SK-N-SH treated with all-trans-retinoic acid at 6 μM for 48 hours (cell line): ENCODE measurements around the gene MMP12.

Experiments used
- ARNTL ChIP-seq: fragments of 450-650 bp; formaldehyde crosslinking; IDR thresholded peaks from 2 replicates; pipeline ENCODE4 v1.5.0; 2020; ENCODE audit warnings: low read depth, mild to moderate bottlenecking, moderate library complexity, borderline replicate concordance
- CREB5 ChIP-seq: fragments of 250-450 bp; sonication (Bioruptor Pico); IDR thresholded peaks from 2 replicates; pipeline ENCODE4 v1.5.1; 2020; ENCODE audit warnings: low read depth, mild to moderate bottlenecking, moderate library complexity
- ESRRG ChIP-seq: fragments of 250-450 bp; sonication (Bioruptor Pico); IDR thresholded peaks from 2 replicates; pipeline ENCODE4 v1.6.1; 2021; ENCODE audit warnings: mild to moderate bottlenecking
- PATZ1 ChIP-seq: fragments of 250-450 bp; sonication (Bioruptor Pico); IDR thresholded peaks from 2 replicates; pipeline ENCODE4 v1.8.0; 2020; ENCODE audit warnings: mild to moderate bottlenecking, moderate library complexity, borderline replicate concordance
- ZNF70 ChIP-seq: fragments of 450-650 bp; formaldehyde crosslinking; IDR thresholded peaks from 2 replicates; pipeline ENCODE4 v1.5.0; 2020; ENCODE audit warnings: mild to moderate bottlenecking, moderate library complexity
- TF ChIP-seq, protein P1 (sequence below): fragments of 250-450 bp; sonication (Bioruptor Pico); IDR thresholded peaks from 2 replicates; pipeline ENCODE4 v1.5.0; 2020; ENCODE audit warnings: mild to moderate bottlenecking, moderate library complexity

DNA sequence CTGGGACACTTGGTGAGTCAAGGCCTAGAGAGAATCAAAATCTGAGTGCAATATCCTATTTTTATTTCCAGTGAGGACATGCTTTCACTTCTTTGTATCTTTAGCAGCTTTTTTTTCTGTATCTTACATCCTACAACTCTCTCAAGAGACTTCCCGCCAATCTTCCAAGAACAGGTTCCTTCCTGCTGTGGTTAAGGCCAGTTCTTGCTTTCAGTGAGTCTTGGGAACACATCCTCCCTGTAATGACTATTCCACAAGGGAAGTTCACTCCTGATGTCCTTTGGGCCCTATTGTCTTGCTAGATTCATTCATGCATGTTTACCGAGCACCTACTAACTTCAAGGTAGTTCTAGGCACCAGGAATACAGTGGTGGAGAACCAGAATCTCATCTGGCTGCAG is 3.8 kb upstream of the MMP12 start:
- TF ChIP-seq PATZ1 (CRISPR knock-in tag) = no peak
- TF ChIP-seq, protein P1, sequence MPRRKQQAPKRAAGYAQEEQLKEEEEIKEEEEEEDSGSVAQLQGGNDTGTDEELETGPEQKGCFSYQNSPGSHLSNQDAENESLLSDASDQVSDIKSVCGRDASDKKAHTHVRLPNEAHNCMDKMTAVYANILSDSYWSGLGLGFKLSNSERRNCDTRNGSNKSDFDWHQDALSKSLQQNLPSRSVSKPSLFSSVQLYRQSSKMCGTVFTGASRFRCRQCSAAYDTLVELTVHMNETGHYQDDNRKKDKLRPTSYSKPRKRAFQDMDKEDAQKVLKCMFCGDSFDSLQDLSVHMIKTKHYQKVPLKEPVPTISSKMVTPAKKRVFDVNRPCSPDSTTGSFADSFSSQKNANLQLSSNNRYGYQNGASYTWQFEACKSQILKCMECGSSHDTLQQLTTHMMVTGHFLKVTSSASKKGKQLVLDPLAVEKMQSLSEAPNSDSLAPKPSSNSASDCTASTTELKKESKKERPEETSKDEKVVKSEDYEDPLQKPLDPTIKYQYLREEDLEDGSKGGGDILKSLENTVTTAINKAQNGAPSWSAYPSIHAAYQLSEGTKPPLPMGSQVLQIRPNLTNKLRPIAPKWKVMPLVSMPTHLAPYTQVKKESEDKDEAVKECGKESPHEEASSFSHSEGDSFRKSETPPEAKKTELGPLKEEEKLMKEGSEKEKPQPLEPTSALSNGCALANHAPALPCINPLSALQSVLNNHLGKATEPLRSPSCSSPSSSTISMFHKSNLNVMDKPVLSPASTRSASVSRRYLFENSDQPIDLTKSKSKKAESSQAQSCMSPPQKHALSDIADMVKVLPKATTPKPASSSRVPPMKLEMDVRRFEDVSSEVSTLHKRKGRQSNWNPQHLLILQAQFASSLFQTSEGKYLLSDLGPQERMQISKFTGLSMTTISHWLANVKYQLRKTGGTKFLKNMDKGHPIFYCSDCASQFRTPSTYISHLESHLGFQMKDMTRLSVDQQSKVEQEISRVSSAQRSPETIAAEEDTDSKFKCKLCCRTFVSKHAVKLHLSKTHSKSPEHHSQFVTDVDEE = no peak
- no peak for TF ChIP-seq ARNTL (CRISPR knock-in tag)
- TF ChIP-seq CREB5 (CRISPR knock-in tag) = no peak
- no peak for TF ChIP-seq ESRRG (CRISPR knock-in tag)
- no peak for TF ChIP-seq ZNF70 (CRISPR knock-in tag)
